Subcutaneous adipose tissue (tissue), 4 donors: Measurements from ENCODE around the gene DMTF1. TPM values are rescaled to one million over a fixed set of nuclear protein-coding genes. Genes with fewer than 3 reads are reported as not detected.

ENCODE experiments used
- CTCF ChIP-seq: fragments of 450-650 bp; IDR thresholded peaks from one replicate; pipeline ENCODE4 v1.5.1; 2016; ENCODE audit warnings: low read depth, mild to moderate bottlenecking, control low read depth, antibody characterized with exemption, moderate library complexity
- total RNA-seq, 4 donors: library from RNA; depleted of rRNA; stranded (reverse); fragments of >200 nt; gene quantifications; one replicate each; pipeline ENCODE4 v1.1.0, GENCODE V29; 2016

Gene DMTF1
- 100 to 1,000 TPM in 2 of 4 donors, 10 to 100 TPM in 2; 85.3 to 119 (median 99.6) TPM for total RNA-seq

GRCh38 chr7:87152112-87152896 lies at the start of gene DMTF1:
TSS of gene DMTF1 (plus strand) at chr7:87152453. CDS start at chr7:87164942, 12,489 bp downstream.
- TF ChIP-seq CTCF: no peak

GRCh38 chr7:87105401-87105800 lies 46.9 kb upstream of the DMTF1 start:
- no peak for TF ChIP-seq CTCF

- no peak for TF ChIP-seq CTCF
These were observed 45.2 kb upstream of the DMTF1 start for GRCh38 chr7:87106974-87107612.

- no peak for TF ChIP-seq CTCF
These were observed 44.1 kb upstream of the DMTF1 start for GRCh38 chr7:87107949-87108776.

- TF ChIP-seq CTCF: no peak
These were observed 41.5 kb upstream of the DMTF1 start for GRCh38 chr7:87110778-87111177.

- TF ChIP-seq CTCF: no peak
These were observed 40.4 kb upstream of the DMTF1 start for GRCh38 chr7:87111877-87112276.

- TF ChIP-seq CTCF: no peak
These were observed 39.2 kb upstream of the DMTF1 start for GRCh38 chr7:87113077-87113476.
